Inferior parietal cortex (tissue), 1 donor: Measurements from ENCODE around the gene SLC25A33.
"Not testable (repeated sequence)": the region's sequence is repeated elsewhere in the genome, so short reads cannot be mapped to it uniquely, and the experiment has no call there.

Source experiments
- DNase-seq: peaks from one replicate; pipeline ENCODE4 v3.0.0-alpha.2; 2016; ENCODE audit errors: extremely low spot score

SLC25A33 gene, protein sequence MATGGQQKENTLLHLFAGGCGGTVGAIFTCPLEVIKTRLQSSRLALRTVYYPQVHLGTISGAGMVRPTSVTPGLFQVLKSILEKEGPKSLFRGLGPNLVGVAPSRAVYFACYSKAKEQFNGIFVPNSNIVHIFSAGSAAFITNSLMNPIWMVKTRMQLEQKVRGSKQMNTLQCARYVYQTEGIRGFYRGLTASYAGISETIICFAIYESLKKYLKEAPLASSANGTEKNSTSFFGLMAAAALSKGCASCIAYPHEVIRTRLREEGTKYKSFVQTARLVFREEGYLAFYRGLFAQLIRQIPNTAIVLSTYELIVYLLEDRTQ

DNA sequence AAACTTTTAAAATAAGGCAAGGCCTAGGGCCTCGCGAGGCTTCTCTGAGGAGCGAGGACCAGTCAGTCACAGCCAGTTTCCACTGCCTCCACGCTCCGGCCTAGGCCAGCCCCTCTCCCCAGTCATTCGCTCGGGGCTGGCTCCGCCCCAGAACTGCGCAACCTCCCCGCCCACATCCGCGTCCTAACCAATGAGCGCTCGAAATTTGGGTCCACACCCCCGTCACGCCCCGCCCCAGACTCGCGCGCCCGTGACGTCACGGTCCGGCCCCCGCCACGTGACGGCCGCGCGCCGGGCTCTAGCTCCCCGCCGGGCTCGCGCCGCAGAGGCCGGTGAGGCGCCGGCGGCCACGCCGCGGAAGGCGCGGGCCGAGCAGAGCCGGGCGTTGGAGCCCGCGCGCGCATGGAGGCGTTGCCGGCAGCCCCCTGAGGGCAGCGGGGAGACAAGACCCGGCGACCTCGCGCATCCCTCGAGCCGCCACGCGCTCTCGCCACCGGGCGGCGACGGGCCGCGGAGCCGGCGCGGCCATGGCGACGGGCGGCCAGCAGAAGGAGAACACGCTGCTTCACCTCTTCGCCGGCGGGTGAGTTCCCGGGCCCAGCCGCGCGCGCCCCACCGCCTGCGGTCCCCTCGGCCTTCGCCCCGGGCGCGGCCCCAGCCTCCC lies at the start of gene SLC25A33:
Gene SLC25A33, plus strand, starts transcription at position 301 of the 664 bp plus-strand sequence. Its CDS starts 227 bp downstream, at position 528.
- peak; percentile 98 for DNase-seq

DNA sequence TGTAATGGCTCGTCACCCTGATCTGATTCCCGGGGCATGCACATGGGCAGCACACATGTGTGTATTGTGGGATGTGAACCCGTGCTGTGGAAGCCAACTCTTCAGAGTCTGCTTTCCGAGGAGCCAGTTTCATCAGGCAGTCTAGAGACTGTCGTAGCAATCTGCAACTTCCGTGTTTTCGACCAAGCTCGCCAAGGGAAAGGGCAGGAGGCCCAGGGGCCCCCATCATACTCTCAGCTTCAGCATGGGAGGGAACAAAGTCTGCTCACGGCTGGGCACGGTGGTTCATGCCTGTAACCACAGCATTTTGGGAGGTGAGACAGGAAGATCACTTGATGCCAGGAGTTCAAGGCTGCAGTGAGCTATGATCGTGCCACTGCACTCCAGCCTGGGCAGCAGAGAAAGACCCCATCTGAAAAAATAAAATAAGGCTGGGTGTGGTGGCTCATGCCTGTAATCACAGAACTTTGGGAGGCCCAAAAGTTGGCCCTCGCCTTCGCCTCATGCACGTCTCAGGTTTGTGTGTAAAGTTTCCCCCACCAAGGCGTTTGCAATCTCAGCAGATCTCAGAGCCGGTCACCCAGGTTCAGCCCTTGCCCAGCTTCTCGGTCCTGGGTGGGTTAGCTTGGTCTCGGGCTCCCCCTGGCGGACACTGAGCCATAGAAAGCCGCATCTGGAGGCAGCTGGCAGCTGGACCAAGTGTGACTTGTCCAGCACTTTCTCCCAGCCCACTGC lies 48.5 kb upstream of the SLC25A33 start:
- DNase-seq: peak; percentile 86

DNA sequence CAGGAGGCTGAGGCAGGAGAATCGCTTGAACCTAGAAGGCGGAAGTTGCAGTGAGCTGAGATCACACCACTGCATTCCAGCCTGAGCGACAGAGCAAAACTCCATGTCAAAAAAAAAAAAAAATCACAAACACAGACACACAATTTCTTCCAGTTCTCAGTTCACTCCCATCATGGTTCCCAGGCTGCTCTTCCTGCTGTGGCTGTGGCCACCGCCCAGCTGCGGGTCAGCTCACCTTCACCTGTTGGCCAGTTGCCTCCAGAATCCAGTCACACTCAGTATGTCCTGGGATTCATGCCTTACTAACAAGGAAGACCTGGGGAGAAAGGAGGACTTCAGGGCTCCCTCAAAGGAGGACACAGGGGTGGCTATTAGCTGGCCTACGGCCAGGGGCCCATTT lies 45.9 kb upstream of the SLC25A33 start:
- DNase-seq: no peak

DNA sequence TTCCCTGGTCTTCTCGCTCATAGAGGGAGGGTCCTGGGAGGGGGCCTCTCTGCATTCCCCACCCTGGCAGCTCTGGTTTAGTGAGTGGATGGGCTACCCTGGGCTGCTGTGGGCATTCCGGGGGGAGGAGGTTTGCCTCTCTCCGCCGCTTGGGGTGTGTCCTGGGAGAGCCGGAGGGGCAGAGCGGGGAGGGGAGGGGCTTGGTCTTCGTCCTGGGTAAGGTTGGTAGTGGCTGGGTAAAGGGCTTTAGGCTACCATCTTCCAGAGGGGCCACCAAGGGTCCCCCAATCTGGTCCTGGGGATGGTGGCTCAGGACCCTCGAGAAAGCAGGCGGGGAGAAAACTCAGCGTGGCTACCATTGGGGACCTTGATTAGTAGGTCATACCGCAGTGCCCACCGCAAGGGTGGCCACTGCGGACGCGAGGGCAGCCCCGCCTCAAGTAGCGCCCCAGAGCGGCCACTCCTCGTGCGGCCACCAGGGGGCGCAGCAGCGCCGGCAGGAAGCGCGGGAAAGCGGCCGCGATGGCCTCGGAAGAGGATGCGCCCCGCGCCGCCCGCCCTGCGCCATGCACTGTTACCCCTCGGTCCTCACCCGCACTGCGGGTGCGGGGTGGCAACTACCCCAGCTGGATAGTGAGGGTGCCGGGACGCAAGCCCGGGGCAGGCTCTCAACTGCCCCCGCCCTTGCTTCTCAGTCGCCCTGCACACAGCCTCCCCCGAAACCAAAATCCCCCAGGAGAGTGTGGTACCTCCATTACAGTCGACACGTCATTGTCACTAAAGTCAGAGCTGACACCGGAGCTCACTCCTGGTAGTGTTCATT lies 44.1 kb upstream of the SLC25A33 start:
- DNase-seq: peak; percentile 41

DNA sequence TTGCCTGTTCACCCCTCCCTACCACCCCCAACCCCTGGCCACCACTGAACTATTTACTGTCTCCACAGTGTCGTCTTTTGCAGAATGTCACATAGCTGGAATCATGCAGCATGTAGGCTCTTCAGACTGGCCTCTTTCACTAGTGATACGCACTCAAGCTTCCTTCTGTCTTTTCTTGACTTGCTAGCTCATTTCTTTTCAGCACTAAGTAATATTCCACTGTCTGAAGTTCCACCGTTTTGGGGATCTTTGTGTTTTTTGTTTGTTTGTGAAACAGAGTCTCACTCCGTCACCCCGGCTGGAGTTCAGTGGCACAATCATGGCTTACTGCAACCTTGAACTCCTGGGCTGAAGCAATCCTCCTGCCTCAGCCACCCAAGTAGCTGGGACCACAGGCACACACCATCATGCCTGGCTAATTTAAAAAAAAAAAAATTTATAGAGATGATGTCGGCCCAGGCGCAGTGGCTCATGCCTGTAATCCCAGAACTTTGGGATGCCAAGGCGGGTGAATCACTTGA lies 43.4 kb upstream of the SLC25A33 start:
- no peak for DNase-seq

DNA sequence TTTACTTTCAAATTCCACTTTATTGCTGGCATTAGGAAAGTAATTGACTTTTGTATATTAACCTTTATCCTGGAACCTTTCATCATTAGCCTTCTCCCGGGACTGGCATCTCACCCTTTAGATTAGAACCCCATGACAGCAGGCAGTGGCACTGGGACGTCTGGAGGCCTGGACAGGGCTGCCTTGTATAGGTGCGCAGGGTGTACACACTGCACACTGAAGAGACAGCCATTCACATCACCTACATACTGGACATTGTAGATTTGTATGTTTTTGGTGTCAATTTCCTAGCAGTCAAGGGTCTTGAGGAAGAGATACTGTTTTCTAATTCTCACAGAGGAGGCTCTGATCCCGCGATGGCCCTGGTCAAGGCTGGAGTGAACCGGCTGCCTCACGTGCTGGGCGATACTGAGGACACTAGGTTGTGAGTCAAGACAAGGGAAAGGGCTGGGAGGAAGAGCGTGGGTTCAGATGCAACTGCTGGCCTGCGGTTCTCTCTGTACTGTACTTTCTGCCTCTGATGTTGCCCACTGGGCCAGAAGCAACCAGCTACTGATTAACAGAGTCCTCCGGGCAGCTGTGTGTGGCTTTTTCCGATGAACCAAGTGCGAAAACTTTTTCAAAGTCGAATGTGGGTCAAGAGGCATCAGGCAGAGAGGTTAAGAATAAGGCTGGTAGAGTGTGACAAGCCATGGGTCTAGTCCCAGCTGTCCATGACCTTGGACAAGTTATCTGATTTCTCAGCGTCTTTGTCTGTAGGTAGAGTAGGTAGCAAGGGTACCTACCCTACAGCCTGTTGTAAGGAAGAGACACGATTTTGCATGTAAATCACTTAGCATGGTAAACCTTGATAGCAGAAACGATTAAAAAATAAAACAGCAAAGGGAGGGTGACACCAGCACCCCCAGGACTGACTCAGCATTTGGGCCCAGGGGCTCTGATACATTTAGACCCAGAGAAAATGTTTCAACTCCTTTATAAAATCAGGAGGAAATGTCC lies 38.2 kb upstream of the SLC25A33 start:
- DNase-seq: no peak

DNA sequence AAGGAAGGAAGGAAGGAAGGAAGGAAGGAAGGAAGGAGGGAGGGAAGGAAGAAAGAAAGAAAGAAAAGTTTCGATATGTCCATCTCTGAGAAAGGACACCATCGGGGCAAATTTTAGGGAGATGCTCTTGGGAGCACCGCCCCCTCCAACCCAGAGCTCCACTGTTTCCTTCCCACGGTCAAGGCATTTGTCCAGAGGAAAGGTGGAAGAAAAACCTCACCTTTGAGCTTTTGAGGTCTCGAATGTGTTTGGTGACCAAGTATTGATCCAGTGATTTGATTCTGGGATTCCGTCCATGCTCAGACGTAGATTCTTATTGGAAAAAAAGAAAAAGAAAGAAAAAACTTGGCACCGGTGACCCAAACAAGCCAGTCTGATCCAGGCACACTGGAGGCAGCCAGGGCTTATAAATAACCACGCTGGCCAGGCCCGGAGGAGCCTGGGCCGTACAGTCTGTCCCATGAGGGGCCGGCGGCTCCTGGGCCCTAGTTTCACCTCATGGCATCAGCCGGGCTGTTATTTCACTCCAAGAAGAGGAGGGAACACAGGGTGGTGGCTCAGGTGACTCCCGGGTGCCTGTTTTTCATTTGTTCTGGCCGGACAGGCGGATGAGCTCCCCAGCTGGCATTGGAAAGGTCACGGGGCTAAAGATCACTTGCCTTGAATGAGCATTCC lies 36.1 kb upstream of the SLC25A33 start:
- DNase-seq: no peak

DNA sequence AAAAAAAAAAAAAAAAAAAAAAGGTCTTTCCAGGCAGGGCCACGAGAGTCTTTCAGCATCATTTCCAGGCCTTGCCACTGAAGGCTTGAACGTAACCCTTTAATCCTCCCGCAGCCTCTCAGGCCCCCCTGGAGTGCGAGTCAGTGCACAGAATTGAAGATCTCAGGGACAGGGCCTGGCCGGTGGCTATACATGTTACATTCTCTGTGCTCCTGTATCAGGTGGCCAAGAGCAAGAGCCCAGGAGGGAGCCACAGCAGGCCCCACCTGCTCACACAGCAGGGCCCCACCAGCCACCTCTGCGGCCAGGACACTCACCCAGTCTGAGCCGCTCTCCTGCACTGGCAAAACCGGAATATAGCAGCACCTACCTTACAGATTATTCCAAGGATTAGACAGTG lies 34.1 kb upstream of the SLC25A33 start:
- DNase-seq: no peak

DNA sequence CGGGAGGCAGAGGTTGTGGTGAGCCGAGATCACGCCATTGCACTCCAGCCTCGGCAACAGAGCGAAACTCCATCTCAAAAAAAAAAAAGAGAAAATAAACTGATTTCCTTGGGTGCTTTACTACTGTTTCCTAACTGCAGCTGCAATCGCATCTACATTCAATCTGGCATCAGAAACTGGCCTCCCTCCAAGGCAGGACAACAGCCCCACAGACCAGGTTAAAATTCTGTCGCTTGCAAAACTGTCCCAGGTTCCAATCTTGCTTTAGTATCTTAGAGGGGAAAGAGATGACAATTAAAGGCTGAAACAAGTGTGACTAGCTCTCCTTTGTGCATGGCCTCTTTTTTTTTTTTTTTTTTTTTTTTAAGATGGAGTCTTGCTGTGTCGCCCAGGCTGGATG lies 32.4 kb upstream of the SLC25A33 start:
- DNase-seq: no peak

DNA sequence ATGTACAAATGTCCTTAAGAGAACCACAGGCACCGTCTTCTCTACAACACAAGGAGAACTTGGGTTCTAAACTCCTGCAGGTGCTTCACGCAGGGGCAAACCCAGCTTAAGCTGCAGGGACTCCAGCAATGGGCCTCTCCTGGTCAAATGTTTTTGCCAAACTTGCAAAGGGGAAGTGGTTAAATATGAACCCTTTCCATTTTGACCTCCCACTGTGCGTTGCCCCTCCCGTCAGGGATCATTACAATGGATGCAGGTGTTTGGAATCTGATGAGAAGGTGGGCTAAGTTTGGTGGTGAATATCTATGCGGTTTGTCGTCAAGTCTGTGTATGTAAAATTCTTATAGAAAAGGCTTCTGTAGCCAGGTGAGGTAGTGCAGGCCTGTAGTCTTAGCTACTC lies 29.1 kb upstream of the SLC25A33 start:
- no peak for DNase-seq

DNA sequence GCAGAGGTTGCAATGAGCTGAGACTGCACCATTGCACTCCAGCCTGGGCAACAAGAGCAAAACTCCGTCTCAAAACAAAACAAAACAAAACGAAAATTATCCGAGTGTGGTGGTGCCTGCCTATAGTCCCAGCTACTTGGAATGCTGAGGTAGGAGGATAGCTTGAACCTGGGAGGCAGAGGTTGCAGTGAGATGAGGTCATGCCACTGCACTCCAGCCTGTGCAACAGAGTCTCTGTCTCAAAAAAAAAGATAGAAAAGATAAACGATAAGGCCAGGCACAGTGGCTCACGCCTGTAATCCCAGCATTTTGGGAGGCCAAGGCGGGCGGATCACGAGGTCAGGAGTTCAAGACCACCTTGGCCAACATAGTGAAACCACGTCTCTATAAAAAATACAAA lies 23.7 kb upstream of the SLC25A33 start:
- not testable (repeated sequence) for DNase-seq

DNA sequence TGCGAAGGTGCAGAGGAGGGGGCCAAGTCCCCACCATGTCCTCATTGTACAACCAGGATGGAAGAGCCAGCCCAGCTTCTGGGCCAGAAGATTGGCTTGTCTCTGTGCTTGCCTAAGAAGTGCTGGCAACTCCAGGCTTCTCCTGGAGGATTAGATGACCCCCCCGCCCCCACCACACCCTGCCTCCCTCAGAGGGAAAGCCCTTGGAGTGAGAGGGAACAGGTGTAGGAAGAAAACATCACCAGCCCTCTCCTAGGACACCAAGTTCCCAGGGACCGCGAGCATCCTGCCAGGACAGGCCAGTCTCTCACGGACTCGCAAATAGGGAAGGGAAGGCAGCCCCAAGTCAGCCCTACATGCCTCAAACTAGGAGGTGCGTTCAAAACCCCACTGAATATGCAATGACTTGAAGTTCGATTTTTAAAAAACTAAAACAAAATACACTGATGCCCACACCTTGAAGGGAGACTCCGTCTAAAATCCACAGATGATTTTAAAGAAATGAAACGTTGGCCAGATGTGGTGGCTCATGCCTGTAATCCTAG lies 20.7 kb upstream of the SLC25A33 start:
- no peak for DNase-seq

DNA sequence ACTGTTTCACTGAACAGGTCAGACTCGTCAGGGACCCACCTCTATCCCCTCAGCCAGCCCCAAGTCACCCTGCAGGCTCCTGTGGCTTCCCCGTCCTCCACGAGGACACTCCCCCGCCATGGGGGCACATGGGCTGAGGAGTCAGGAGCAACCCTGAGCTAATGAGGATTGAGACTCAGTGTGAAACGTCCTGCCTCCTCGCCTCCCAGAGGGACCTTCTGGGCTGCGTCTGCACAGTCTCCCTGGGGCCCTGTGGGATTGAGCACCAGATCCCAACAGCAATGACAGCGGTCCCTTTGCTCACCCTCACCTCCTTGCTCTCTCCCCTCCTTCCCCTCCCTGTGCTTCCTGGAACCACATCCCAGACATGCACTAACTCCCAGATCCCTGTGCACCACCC lies 18.9 kb upstream of the SLC25A33 start:
- no peak for DNase-seq

DNA sequence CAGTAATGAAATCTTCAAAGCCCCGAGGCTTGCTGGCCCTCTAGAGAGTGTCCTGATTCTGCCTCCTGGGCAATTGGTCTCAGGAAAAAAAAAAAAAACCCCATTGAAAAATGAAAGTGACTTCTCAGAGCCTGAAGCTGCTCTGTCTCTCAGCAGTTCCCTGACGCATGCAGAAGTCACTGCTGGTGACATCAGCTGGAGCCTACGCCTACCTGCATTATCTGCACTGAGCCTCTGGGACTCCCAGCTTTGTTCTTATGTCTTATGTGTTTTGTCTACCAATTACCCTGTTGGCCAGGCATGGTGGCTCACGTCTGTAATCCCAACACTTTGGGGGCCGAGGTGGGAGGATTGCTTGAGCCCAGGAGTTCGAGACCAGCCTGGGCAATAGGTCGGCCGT lies 10.1 kb upstream of the SLC25A33 start:
- no peak for DNase-seq

DNA sequence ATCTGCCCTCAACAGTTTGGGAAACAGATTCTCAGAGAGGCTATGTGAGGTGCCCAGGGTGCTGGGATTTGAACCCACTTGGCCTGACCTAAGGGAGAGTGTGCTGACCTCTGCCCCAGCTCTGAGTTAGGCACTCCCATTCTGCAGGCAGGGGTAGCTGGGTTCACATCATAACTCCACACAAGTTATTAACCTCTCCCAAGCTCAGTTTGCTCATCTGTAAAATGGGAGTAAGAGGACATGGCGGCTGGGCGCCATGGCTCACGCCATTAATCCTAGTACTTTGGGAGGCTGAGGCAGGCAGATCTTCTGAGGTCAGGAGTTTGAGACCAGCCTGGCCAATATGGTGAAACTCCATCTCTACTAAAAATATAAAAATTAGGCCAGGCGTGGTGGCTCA lies 8.9 kb upstream of the SLC25A33 start:
- no peak for DNase-seq

DNA sequence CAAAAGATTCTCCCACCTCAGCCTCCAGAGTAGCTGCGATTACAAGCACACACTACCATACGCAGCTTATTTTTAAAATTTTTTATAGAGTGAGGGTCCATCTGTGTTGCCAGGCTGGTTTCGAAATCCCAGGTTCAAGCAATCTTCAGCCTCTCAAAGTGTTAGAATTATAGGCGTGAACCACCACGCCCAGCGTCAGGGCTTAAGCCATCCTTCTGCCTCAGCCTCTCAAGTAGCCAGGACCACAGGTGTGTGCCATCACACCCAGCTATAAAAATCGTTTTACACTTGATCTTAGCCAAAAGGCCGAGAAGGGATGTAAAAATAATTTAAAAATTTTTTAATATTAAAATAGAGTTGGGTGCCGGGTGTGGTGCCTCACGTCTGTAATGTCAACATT lies 4.3 kb upstream of the SLC25A33 start:
- DNase-seq: no peak

DNA sequence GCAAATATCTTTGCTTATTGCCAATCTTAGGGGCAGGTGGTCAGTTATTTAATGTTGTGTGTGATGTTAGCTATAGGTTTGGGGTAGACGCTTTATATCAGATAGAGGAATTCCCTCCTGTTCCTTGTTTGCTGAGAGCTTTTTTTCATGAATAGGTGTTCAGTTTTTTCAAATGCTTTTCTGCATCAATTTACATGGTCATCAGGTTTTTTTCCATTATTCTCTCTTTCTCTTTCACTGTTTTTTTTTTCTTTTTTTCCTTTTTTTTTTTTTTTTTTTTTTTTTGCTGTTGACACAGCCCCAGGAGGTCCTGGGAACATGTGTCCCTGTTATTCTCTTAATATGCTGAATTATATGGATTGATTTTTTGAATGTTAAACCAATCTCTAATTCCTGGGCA lies 3.0 kb upstream of the SLC25A33 start:
- no peak for DNase-seq

DNA sequence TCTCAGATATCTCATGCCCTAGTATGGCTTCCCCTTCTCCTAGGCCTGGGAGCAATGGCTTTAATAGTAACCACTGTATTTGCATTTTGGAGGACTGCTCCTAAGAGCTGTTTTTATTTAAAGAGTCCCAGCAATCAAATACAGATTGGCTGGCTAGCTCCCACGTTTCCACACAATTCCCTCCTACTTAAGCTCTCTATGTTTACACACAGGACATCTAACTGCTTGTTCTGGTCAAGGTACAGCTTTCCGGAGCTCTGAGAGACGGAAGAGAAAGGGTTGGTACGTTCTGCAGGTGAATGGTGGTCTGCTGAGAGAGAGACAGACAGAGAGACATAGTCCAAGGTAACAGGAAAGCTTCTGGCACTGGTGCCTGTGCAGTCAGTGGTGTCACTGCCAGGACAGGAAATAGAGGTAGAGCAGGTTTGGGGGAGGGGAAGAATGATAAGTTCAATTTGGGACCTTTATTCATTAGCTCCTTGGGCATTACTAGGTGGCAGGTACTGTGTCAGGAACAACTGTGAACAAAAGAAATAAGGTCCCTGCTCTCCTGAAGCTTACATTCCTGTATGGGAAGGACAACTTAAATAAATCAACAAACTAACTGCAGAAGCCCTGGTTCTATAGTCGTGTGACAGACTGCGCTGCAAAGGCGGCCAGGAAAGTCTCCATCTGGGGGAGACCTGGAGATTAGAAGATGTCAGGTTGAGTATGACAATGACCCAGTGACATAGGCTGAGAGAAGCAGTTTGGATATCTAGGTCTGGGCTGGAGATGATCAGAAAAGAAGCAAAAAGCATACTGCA lies 1.2 kb upstream of the SLC25A33 start:
- DNase-seq: no peak

DNA sequence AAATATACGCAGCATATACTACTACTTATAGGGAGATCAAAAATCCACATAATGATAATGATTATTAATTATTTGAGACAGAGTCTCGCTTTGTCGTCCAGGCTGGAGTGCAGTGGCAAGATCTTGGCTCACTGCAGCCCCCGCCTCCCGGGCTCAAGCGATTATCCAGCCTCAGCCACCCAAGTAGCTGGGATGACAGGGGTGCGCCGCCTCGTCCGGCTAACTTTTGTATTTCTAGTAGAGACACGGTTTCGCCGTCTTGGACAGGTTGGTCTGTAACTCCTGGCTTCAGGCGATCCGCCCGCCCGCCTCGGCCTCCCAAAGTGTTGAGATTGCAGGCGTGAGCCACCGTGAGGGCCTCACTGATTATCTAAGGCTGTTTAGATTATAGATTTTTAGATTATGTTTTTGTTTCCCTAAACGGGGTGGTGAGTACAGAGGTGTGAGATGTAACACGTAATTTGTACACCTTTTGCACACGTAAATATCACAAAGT lies 548 bp upstream of the SLC25A33 start:
- no peak for DNase-seq
